Suprapubic skin (tissue), 4 donors: ENCODE data around the gene IGFBP2. TPM values are rescaled to one million over a fixed set of nuclear protein-coding genes. Genes with fewer than 3 reads are reported as not detected.

Source experiments
- DNase-seq, 2 donors: peaks; one replicate each; pipeline ENCODE4 v3.0.0-alpha.2; 2019; ENCODE audit warnings: low spot score in 2 of 2
- H3K27ac ChIP-seq: fragments of 200-600 bp; sonication (generic); one replicate; pipeline ENCODE4 v1.5.1; 2019
- H3K27me3 ChIP-seq: fragments of 200-600 bp; sonication (generic); one replicate; pipeline ENCODE4 v1.5.1; 2019
- H3K36me3 ChIP-seq: fragments of 200-600 bp; sonication (generic); one replicate; pipeline ENCODE4 v1.5.1; 2019
- H3K4me1 ChIP-seq: fragments of 200-600 bp; sonication (generic); one replicate; pipeline ENCODE4 v1.5.1; 2019
- H3K4me3 ChIP-seq: fragments of 200-600 bp; sonication (generic); one replicate; pipeline ENCODE4 v1.5.1; 2019; ENCODE audit warnings: mild to moderate bottlenecking
- H3K9me3 ChIP-seq: fragments of 200-600 bp; sonication (generic); one replicate; pipeline ENCODE4 v1.5.1; 2019
- CTCF ChIP-seq, 2 donors: fragments of 200-600 bp in 1 of 2; fragments of 450-650 bp in 1 of 2; sonication (generic) in 1 of 2; IDR thresholded peaks; one replicate each; pipeline ENCODE4 v1.5.1; 2016 to 2019; ENCODE audit warnings: antibody characterized with exemption in 2 of 2, mild to moderate bottlenecking in 1 of 2, moderate library complexity in 1 of 2
- EP300 ChIP-seq: sonication (generic); formaldehyde crosslinking; IDR thresholded peaks from one replicate; pipeline ENCODE4 v1.6.1; 2017; ENCODE audit warnings: antibody characterized with exemption
- POLR2A ChIP-seq, 2 donors: fragments of 450-650 bp; IDR thresholded peaks; one replicate each; pipeline ENCODE4 v1.6.1; 2017; ENCODE audit warnings: antibody characterized with exemption in 2 of 2, mild to moderate bottlenecking in 2 of 2, moderate library complexity in 2 of 2
- POLR2AphosphoS5 ChIP-seq, 3 donors: sonication (generic); formaldehyde crosslinking; IDR thresholded peaks; one replicate each; pipeline ENCODE4 v1.6.1; 2017; ENCODE audit warnings: antibody characterized with exemption in 3 of 3
- WGBS: methylation state at CpG from one replicate; pipeline ENCODE4 v1.1.5; 2018; 5-methylcytosine and 5-hydroxymethylcytosine counted together
- total RNA-seq, 4 donors: library from RNA; depleted of rRNA; stranded (reverse); fragments of >200 nt; gene quantifications; one replicate each; pipeline ENCODE4 v1.1.0, GENCODE V29; 2016

The IGFBP2 gene
- total RNA-seq, 4 donors from 2014 or later: 7.5 to 28.3 (median 18.7) TPM

- Histone ChIP-seq H3K9me3 (no peaks in the 10 kb centered on the region), H3K27me3 (no peaks in the 10 kb centered on the region), H3K27ac (peak overlapping the region; percentile 78), H3K36me3 (no peaks in the 10 kb centered on the region), H3K4me3 (no peak overlapping the region), H3K4me1 (peaks cover 68% of the 10 kb centered on the region)
- 33% methylated on average over 8 of the region's 8 CpGs for WGBS
- TF ChIP-seq POLR2A (IDR thresholded peaks at IDR 0.05) (no peak), POLR2AphosphoS5 (IDR thresholded peaks at IDR 0.05) (peak in 1 of 3 donors; percentile 19), EP300 (no peak), CTCF (IDR thresholded peaks at IDR 0.05) (no peak)
- peak; percentile 88 to 90 for DNase-seq
Measured at GRCh38 chr2:216713691-216714336, 80.6 kb downstream of the IGFBP2 start.

Other genes starting within 250 kb of the IGFBP2 start
- gene SMARCAL1, start 220.9 kb upstream of the IGFBP2 start, total RNA-seq: 10 to 100 TPM; 13.5 to 28.2 (median 20.6) TPM
- 1,000 to 10,000 TPM in 3 of 4 donors, 100 to 1,000 TPM in 1; 892 to 2,420 (median 2,172) TPM for gene RPL37A, start 134.6 kb upstream of the IGFBP2 start, total RNA-seq
- 100 to 1,000 TPM in 3 of 4 donors, 10 to 100 TPM in 1; 79.1 to 424 (median 163) TPM for gene IGFBP5, start 62.1 kb downstream of the IGFBP2 start, total RNA-seq
- not detected for gene TNP1, start 226.6 kb downstream of the IGFBP2 start, total RNA-seq